Stimulated activated CD4-positive, alpha-beta T cell treated with anti-CD3 and anti-CD28 coated beads, Interleukin-12 subunit alpha, Interleukin-12 subunit beta, amount 100 ng/mL, for 48 hours (primary cell): ENCODE data around the gene NCOA3.
"Not testable (repeated sequence)": the region's sequence is repeated elsewhere in the genome, so short reads cannot be mapped to it uniquely, and the experiment has no call there.

Experiments used
- DNase-seq, 3 donors: peaks; one replicate each; pipeline ENCODE4 v3.0.0-alpha.2; 2020; ENCODE audit warnings: low read depth in 2 of 3, low spot score in 1 of 3

The NCOA3 gene

DNA sequence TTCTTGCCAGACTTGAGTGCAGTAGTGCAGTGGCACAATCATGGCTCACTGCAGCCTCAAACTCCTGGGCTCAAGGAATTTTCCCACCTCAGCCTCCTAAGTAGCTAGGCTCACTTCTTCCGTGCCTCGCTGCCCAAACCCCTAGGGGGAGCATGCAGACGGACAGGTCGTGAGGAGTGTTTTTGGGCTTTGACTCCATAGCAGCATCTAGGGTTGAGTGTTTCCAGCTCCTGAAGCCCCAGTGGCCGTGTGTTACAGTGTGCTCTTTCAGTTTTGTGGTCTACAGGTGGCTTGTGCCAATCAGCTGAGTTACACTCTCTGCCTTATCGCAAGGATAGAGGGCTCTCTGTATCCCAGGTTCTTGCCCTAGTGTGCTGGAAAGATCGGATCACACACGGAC lies 33.4 kb downstream of the NCOA3 start:
- no peak for DNase-seq

DNA sequence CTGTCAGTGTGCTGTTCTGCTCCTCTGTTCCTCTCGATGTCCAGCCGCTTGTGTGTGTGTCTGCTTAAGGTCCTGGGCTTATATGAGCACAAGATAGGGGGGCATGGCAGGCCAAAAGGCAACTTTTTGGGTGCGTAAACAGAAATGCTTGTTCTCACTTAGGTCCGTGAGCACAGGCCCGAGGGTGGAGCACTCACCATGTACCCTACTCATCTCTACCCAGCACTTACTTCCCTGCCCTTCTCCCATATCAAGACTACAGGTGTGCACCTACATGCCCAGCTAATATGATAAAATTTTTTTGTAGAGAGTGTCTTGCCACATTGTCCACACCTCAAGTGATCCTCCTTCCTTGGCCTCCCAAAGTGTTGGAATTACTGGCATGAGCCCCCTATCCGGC lies 34.3 kb downstream of the NCOA3 start:
- no peak for DNase-seq

DNA sequence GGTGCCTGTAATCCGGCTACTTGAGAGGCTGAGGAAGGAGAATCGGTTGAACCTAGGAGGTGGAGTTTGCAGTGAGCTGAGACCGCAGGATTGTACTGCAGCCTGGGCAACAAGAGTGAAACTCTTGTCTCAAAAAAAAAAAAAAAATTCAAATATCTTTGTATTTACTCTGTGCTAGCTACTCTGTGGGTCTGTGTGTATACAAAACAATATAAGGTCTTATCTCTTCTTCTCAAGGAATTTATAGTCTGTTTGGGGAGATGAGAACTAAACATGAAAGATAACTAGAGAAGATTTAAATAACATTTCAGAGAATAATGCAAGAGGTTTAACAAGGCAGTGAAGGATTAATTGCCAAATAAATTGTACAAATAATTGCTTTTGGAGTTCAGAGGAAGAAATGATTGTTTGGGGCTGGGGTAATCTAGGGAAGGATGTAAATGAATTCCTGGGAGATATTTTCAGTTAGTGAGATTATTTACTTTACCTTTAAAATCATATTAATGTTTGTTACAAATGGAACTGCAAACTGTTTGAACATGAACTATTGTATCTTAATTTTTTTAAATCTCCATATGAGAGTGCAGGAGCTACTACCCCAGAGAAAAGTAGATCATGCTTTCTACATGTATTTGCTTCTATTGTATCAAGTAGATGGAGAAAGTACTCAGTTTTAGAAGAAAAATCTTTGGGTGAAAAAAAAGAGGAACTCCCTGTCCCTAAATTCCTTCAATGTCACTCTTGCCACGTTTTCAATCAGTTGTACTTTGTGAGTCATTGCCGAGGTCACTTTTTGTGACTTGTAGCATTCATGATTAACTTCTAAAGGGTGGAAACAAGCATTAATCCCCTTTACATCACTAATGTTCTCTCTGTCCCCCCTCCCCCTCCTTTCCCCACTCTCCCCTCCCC lies 39.0 kb downstream of the NCOA3 start:
- DNase-seq: no peak

DNA sequence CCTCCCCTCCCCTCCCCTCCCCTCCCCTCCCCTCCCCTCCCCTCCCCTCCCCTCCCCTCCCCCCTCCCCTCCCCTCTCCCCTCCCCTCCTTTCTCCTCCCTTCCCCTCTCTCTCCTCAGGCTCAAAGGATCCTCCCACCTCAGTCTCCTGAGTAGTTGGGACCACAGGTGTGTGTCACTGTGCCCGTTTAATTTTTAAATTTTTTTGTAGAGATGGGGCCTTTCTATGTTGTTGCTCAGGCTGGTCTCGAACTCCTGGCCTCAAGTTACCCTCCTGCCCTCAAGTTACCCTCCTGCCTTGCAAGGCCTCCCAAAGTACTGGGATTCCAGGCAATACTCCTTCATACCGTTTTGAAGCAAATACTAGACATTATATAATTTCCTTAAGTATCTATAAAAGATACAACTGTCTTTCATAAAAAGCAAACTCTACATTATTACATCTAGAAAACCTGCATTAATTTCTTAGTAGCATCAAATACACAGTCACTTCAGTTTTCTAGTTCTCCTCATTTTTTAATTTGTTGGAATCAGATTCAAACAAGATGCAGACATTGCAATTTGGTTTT lies 39.8 kb downstream of the NCOA3 start:
- no peak for DNase-seq

DNA sequence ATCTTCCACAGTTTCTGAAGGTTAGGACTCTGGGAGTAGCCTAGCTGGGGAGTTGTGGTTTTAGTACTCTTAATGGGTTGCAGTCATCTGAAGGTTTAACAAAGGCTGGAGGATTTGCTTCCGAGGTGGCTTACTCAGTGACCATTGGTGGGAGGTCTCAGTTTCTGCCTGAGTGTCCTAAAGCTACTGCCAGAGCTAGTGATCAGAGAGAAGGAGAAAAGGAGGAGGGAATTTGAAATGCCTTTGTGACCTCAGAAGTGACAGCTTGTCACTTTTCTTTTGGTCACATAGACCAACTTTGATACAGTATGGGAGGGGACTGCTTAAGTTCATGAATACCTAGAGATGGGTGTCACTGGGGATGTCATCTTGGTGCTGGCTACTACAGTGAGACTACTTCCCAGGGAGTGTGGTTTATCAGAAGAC lies 41.3 kb downstream of the NCOA3 start:
- no peak for DNase-seq

DNA sequence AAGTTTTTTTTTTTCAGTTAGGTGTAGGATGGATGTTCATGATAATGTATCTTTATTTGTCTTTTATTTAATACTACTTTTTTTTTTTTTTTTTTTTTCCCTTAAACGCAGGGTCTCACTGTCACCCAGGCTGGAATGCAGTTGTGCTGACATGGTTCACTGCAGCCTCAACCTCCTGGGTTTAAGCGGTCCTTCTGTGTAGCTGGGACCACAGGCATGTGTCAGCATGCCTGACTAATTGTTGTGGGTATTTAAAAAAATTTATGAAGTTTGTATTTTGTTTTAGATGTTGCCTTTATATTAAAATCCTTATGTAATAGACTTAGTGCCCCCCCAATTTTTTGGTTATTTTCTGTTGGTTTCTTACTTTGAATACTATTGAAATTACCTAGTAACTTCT lies 42.6 kb downstream of the NCOA3 start:
- DNase-seq: no peak

DNA sequence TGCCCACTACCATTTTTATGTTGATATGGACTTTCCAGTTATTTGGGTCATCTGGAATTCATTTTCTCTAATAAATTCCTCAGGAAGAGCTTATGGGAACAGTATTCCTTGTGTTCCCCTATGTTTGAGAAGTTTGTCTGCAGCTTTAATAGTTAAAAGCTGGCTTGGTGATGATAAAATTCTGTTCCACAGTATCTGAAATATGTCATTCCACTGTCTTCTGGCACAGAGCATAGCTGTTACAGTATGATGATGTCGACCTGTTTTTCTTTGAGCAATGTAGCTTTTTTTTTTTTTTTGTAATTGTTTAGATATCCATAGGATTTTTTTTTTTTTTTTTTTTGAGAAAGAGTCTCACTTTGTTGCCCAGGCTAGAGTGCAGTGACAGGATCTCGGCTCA lies 43.2 kb downstream of the NCOA3 start:
- DNase-seq: no peak

DNA sequence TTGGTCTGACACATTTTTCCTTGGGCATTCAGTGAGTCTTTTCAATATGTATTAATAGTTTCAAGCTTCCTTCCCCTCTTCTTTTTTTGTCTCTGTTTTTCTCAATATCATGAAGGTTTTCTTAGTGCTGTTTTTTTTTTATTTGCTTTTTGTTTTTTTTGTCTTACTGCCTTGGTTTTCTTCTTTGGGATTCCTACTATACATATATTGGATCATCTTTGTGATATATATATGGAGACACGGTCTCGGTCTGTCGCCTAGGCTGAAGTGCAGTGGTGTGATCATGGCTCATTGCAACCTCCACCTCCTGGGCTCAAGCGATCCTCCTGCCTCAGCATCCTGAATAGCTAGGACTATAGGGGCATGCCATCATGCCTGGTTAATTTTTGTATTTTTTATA lies 43.8 kb downstream of the NCOA3 start:
- no peak for DNase-seq

DNA sequence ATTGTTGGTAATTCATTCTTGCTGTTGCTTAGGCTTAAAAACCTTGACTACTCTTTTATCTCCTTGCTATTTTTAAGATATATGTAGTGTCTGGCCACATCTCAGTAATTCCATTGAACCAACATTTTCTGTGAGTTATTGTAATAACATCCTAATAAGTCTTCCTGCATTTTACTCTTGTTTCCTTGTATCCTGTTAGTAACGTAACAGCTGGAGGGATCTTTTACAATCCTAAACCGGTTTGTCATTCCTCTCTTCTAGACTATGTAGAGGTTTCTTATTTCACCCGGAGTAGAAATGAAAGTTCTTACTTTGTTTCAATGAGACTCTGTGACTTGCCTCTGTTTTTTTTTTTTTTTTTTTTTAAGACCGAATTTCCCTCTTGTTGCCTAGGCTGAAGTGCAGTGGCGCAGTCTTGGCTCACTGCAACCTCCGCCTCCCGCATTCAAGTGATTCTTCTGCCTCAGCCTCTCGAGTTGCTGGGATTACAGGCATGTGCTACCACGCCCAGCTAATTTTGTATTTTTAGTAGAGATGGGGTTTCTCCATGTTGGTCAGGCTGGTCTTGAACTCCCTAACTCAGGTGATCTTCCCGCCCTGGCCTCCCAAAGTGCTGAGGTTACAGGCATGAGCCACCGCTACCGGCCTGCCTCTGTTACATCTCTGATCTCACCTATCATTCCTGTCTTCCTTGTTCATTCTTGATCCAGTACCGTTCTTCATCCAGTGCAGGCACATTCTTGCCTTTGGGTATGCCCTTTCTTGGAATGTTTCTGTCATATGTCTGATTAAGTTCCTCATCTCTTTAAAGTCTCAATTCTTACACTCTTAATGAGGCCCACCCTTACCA lies 44.7 kb downstream of the NCOA3 start:
- DNase-seq: no peak

DNA sequence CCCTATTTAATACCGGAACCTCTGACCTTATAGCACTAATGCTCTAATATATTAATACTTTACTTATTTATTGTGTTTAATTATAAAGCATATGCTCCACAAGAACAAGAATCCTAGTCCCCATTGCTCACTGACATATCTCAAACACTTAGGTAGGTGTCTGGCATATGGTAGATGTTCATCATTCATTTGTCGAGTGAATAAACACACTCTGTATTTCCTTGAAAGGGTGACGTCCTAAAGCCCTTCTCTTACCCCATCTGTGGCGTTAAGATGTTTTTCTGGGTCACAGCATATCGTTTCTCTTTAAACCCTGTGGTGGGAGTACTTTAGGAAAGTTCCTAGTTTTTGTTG lies 45.3 kb downstream of the NCOA3 start:
- DNase-seq: no peak

DNA sequence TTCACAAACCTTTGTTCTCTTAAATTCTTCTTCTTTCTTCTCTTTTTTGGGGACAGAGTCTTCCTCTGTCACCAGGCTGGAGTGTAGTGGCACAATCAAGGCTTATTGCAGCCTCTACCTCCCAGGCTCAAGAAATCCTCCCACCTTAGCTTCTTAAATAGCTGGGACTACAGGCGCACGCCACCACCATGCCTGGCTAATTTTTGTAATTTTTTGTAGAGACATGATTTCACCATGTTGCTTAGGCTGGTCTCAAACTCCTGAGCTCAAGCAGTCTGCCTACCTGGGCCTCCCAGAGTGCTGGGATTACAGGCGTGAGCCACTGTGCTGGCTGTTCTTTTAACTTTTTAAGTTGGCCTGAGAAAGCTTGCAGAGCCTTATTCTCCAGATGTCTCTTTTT lies 48.0 kb downstream of the NCOA3 start:
- no peak for DNase-seq

DNA sequence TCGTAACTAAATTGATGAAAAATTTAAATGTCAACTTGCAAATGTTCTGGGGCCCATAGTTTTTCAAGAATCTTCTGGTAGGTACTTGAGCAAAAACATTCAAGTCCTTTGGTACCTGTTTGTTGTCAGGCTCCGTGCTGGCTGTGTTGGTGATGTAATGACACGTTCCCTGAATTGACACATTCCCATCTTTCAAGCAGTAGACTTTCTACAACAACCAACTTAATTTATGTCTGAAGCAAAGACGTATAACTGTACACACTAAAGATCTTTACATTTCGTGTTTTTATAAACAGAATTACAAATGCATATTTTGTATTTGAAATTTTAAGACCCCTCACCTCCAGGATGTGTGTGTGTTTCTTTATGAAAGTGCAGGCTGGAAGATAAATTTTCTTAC lies 49.5 kb downstream of the NCOA3 start:
- DNase-seq: no peak

DNA sequence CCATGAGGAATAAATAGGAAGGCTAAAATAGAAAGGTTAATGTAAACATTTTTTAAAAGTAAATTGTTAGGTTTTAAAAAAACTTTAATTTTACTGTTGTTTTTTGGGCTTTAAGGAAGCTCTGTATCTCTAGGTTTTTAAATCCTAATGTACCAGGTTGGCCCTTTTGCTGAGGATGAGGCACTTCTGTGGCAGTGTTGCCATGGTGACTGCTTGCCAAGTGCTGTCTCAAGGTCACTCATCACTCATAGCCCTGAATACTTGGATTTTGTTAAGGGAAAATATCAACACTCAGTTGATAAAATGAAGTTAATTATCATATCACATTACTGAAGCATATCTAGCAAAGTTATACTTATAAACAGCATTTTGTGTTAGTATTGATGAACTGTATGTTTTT lies 50.2 kb downstream of the NCOA3 start:
- DNase-seq: no peak

DNA sequence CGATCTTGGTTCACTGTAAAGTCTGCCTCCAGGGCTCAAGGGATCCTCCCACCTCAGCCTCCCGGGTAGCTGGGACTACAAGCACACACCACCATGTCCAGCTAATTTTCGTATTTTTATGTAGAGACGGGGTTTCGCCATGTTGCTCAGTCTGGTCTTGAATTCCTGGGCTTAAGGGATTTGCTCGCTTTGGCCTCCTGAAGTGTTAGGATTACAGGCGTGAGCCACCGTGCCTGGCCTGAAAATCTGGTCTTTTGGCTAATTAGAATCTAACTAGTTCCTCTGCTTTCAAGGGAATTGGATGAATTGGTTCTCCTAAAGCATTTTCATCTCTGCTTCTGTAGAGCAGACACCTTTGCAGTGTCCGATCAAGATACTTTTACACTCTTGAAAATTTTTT lies 51.3 kb downstream of the NCOA3 start:
- no peak for DNase-seq

DNA sequence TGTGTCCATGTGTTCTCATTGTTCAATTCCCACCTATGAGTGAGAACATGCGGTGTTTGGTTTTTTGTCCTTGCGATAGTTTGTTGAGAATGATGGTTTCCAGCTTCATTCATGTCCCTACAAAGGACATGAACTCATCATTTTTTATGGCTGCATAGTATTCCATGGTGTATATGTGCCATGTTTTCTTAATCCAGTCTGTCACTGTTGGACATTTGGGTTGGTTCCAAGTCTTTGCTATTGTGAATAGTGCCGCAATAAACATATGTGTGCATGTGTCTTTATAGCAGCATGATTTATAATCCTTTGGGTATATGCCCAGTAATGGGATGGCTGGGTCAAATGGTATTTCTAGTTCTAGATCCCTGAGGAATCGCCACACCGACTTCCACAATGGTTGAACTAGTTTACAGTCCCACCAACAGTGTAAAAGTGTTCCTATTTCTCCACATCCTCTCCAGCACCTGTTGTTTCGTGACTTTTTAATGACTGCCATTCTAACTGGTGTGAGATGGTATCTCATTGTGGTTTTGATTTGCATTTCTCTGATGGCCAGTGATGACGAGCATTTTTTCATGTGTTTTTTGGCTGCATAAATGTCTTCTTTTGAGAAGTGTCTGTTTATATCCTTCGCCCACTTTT lies 52.0 kb downstream of the NCOA3 start:
- not testable (repeated sequence) for DNase-seq

DNA sequence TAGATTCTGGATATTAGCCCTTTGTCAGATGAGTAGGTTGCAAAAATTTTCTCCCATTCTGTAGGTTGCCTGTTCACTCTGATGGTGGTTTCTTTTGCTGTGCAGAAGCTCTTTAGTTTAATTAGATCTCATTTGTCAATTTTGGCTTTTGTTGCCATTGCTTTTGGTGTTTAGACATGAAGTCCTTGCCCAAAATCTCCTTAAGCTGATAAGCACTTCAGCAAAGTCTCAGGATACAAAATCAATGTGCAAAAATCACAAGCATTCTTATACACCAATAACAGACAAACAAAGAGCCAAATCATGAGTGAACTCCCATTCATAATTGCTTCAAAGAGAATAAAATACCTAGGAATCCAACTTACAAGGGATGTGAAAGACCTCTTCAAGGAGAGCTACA lies 52.6 kb downstream of the NCOA3 start:
- not testable (repeated sequence) for DNase-seq

DNA sequence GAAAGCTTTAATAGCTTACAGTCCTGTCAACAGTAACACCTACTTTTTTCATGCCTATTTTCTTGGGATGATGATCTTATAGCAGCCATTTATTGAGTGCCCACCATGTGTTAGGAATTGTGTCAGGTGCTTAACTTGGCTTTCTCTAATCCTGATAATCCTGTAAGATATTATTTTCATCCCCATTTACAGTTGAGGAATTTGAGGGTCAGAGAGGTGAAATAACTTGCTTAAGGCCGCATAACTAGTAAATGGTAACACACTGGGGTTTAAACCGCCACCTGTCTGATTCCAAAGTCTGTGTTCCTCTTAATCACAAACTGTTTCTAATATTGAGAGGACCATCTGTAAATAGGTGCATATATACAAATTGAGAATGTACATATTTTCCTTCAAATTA lies 55.5 kb downstream of the NCOA3 start:
- no peak for DNase-seq

DNA sequence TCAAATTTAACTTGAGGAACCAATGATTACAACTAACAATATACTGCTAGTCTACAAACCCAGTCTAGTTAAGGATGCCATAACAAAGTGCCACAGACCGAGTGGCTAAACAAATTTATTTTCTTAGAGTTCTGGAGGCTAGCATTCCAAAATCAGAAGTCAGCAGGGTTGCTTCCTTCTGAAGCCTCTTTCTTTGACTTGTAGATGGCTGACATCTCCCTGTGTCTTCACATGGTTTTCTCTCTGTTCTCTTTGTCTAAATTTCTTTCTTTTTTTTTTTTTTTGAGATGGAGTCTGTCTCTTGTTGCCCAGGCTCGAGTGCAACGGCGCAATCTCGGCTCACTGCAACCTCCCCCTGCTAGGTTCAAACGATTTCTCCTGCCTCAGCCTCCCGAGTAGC lies 56.1 kb downstream of the NCOA3 start:
- no peak for DNase-seq

DNA sequence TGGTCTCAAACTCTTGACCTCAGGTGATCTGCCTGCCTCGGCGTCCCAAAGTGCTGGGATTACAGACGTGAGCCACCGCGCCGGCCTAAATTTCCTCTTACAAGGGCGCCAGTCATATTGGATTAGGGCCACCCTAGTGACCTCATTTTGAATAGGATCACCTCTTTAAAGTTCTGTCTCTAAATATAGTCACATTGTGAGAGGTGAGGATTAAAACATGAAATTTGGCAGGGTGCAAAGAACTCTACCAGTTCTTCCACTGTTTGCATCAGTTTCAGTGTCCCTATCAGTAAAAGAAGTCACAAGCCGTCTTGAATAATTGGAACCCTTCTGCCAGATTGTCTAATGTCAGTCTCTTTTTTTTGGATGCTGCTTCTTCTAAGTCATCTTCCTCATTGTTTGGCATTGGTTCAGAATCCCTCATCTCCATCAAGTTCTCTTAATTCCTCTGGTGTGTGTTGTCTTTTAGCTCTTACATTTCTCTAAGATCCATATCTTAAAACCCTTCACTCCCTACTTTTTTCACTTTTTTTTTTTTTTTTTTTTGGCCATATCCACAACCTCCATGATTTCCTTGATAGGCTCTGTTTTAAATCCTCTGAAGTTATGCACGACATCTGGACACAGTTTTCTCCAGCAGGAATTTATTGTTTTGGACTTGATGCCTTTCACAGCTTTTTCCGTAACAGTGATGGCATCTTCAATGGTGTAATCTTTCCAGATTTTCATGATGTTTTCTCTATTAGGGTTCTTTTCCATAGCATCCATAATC lies 56.8 kb downstream of the NCOA3 start:
- no peak for DNase-seq

DNA sequence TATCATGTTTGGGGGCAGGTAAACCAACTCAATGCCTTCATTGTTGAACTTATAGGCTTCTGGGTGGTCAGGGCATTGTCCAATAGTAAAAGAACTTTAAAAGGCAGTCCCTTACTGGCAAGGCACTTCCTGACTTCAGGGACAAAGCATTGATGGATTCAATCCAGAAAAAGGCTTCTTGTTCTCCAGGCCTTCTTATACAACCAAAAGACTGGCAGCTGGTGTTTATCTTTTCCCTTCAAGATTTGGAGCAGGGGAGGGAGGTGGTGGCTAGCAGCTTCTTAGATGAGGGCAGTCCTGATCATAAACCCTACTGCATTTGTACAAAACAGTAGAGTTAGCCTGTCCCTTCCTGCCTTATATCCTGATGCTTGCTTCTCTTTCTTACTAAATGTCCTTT lies 57.5 kb downstream of the NCOA3 start:
- DNase-seq: no peak

DNA sequence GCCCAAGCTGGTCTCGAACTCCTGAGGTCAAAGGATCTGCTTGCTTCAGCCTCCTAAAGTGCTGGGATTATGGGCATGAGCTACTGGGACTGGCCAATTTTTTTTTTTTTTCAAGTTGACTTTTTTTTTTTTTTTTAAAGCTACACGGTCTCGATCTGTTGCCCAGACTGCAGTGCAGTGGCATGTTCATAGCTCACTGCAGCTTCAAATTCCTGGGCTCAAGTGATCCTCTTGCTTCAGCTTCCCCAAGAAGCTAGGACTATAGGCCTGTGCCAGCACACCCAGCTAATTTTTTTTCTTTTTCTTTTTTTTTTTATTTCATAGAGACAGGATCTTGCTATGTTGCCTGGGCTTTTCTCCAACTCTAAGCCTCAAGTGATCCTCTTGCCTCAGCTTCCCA lies 59.5 kb downstream of the NCOA3 start:
- DNase-seq: no peak
